Calu3 (cell line): ENCODE results near the gene MYBPC1. TPM values are rescaled to one million over a fixed set of nuclear protein-coding genes. Genes with fewer than 3 reads are reported as not detected.

Source experiments
- BruUV-seq: library from RNA; stranded (reverse); fragments of 400-500 nt; replicated peaks from 2 replicates; lab custom pipeline; 2021; lab: Mats Ljungman, UMichigan
- CTCF ChIA-PET: fragments of 300-600 bp; sonication (Branson Sonifier 250); formaldehyde crosslinking; loops from one replicate; lab custom pipeline; 2022; ENCODE audit warnings: antibody characterized with exemption; lab: Charles Lee
- DNase-seq: peaks from one replicate; pipeline ENCODE4 v3.0.0; 2022
- H3K27ac Mint-ChIP-seq: one replicate; pipeline ENCODE4 v1.8.0; 2022; ENCODE audit warnings: mixed read lengths; ENCODE audit not compliant: unreplicated experiment
- H3K27me3 Mint-ChIP-seq: one replicate; pipeline ENCODE4 v1.8.0; 2022; ENCODE audit warnings: mixed read lengths; ENCODE audit not compliant: unreplicated experiment
- H3K36me3 Mint-ChIP-seq: one replicate; pipeline ENCODE4 v1.8.0; 2022; ENCODE audit warnings: mild to moderate bottlenecking, moderate library complexity, mixed read lengths; ENCODE audit not compliant: insufficient read depth, unreplicated experiment
- H3K4me1 Mint-ChIP-seq: one replicate; pipeline ENCODE4 v1.8.0; 2022; ENCODE audit warnings: mild to moderate bottlenecking, low read depth, mixed read lengths; ENCODE audit not compliant: unreplicated experiment
- H3K4me3 Mint-ChIP-seq: one replicate; pipeline ENCODE4 v1.8.0; 2022; ENCODE audit warnings: mild to moderate bottlenecking, low read depth, moderate library complexity, mixed read lengths; ENCODE audit not compliant: unreplicated experiment
- H3K9me3 Mint-ChIP-seq: one replicate; pipeline ENCODE4 v1.8.0; 2022; ENCODE audit warnings: low read depth, mixed read lengths; ENCODE audit not compliant: unreplicated experiment
- intact Hi-C: fragments of 100-400 bp; cut with micrococcal nuclease; formaldehyde crosslinking; loops from one replicate; pipeline ENCODE4 v1.10.0; 2022; ENCODE audit not compliant: unreplicated experiment
- total RNA-seq: library from RNA; stranded (reverse); gene quantifications from 2 replicates; pipeline ENCODE4 v1.2.3, GENCODE V29; 2022
- TF ChIP-seq, protein P1 (sequence below): fragments of 200-600 bp; IDR thresholded peaks from one replicate; pipeline ENCODE4 v1.8.0; 2022; ENCODE audit warnings: antibody characterized with exemption; ENCODE audit not compliant: unreplicated experiment

Gene MYBPC1
- total RNA-seq, 1 experiment from 2014 or later: not detected

DNA sequence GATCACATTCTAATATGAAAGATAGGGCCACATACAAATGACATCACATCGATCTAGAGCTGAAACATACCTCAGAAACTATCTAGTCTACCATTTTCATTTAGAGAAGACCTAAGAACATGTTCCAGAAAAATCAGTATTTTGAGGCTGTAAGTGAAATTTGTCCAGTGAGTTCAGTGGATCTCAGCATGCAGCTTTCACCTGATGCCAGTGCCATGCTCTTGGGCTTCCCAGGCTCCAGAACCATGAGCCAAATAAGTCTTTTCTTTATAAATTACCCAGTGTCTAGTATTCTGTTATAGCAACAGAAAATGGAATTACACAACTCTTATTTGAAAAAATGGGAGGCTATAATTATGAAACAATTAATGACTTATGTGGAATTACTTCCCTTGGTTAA is 111.6 kb downstream of the MYBPC1 start:
- CTCF ChIA-PET: no interaction called here
- H3K4me1 Mint-ChIP-seq: peaks cover 25% of the 10 kb centered on the region
- H3K36me3 Mint-ChIP-seq: no peaks in the 10 kb centered on the region
- no peak overlapping the region for H3K27ac Mint-ChIP-seq
- TF ChIP-seq, protein P1, sequence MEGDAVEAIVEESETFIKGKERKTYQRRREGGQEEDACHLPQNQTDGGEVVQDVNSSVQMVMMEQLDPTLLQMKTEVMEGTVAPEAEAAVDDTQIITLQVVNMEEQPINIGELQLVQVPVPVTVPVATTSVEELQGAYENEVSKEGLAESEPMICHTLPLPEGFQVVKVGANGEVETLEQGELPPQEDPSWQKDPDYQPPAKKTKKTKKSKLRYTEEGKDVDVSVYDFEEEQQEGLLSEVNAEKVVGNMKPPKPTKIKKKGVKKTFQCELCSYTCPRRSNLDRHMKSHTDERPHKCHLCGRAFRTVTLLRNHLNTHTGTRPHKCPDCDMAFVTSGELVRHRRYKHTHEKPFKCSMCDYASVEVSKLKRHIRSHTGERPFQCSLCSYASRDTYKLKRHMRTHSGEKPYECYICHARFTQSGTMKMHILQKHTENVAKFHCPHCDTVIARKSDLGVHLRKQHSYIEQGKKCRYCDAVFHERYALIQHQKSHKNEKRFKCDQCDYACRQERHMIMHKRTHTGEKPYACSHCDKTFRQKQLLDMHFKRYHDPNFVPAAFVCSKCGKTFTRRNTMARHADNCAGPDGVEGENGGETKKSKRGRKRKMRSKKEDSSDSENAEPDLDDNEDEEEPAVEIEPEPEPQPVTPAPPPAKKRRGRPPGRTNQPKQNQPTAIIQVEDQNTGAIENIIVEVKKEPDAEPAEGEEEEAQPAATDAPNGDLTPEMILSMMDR: no peak
- no peak for DNase-seq
- H3K4me3 Mint-ChIP-seq: no peak overlapping the region
- no peaks in the 10 kb centered on the region for H3K9me3 Mint-ChIP-seq
- no TSS peak for BruUV-seq
- intact Hi-C loops: no loop called here
- H3K27me3 Mint-ChIP-seq: no peaks in the 10 kb centered on the region

DNA sequence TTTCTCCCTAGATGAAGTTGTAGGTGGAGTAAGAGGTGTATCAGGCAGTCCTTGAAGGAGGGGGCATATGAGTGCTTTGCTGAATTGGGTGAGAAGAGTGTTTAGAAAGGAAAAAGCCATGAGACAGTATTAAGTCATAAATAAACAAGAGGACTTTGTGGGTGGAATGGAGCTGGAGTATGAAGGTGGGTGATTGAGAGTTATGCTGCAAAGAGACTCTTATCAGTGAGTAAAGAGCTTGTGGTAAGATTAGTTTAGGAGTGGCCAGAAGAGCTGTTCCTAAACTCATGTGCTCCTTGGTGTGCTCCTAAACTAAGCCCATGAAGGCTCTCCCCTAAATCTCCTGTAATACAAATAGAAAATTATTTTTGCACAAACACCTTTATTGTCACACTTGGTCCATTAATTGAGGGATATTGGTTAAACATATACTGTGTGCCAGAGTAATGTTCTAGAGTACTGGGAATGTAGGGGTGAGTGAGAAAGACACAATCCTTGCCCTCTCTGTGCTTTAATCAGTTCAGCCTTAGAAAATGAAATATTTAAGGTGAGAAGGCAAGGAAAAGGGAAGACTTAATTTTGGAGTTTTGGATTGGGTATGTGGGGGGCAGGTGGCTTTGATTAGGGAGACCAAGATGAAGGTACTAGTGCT is 112.5 kb downstream of the MYBPC1 start:
- DNase-seq: no peak
- BruUV-seq: no TSS peak
- CTCF ChIA-PET: interaction anchor here (0.5 kb wide), 1 partner anchor 1112 kb away, joined by 8 read pairs; no protein-coding TSS in a partner anchor
- Mint-ChIP-seq H3K27ac (no peak overlapping the region), H3K4me1 (peaks cover 20% of the 10 kb centered on the region), H3K4me3 (no peak overlapping the region), H3K27me3 (no peaks in the 10 kb centered on the region), H3K36me3 (no peaks in the 10 kb centered on the region), H3K9me3 (no peaks in the 10 kb centered on the region)
- TF ChIP-seq, protein P1: no peak
- intact Hi-C loops: no loop called here

DNA sequence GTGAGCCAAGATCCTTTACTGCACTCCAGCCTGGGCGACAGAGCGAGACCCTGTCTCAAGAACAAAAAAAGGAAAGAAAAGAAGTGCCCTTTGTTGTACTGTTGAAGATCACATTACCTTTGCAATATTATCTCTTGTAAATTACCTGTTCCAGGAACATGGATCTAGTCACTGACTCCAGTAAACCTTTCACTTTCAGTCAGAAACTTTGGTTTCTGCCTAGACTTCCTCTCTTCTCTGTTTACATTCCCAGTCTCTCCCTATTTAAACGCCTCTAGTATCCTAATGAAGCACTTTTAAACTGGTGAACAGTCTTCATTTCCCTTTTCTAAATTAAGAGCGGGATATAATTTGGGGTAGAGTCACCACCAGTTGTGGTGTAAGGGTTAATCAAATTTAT is 115.5 kb downstream of the MYBPC1 start:
- DNase-seq: no peak
- BruUV-seq: no TSS peak
- CTCF ChIA-PET: no interaction called here
- no peaks in the 10 kb centered on the region for H3K36me3 Mint-ChIP-seq
- no peak overlapping the region for H3K4me3 Mint-ChIP-seq
- no peaks in the 10 kb centered on the region for H3K9me3 Mint-ChIP-seq
- TF ChIP-seq, protein P1: no peak
- no peak overlapping the region for H3K27ac Mint-ChIP-seq
- intact Hi-C loops: no loop called here
- no peaks in the 10 kb centered on the region for H3K27me3 Mint-ChIP-seq
- H3K4me1 Mint-ChIP-seq: peaks cover 20% of the 10 kb centered on the region

DNA sequence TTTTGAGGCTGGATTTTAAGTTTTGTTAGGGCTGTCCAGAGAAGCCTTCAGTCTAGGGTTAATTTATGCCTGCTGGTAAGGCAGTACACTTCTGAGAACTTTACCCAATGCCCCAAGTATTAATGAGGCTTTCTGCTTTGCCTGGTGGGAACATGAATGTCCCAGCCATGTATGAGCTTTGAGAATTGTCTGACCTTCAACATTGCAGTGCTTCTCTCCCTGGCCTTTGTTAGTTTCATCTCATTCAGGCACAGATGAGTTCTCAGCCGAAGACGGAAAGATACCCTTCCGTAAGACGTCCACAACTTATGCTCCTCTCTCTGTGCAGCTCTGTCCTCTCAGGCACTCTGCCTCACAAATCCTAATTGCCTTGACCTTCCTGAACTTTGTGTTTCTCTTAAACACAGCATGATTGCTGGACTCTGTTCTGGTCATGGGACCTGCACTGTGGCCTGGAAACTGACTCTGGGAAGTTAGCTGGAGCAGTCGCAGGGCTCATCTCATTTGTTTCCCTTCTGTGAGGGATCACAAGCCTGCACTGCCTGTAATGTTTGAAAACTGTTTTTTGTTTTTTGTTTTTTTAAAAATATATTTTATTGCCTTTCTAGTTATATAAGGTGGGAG is 118.4 kb downstream of the MYBPC1 start:
- no peak for DNase-seq
- intact Hi-C loops: no loop called here
- no peaks in the 10 kb centered on the region for H3K27me3 Mint-ChIP-seq
- H3K9me3 Mint-ChIP-seq: no peaks in the 10 kb centered on the region
- no peak overlapping the region for H3K4me3 Mint-ChIP-seq
- H3K27ac Mint-ChIP-seq: no peak overlapping the region
- H3K36me3 Mint-ChIP-seq: peaks cover 4% of the 10 kb centered on the region
- peaks cover 7% of the 10 kb centered on the region for H3K4me1 Mint-ChIP-seq
- CTCF ChIA-PET: interaction anchor here (1.2 kb wide), 1 partner anchor 225 kb away, joined by 3 read pairs; no protein-coding TSS in a partner anchor
- no TSS peak for BruUV-seq
- TF ChIP-seq, protein P1: no peak
